Memory B cell (primary cell): ENCODE measurements around the gene STEAP2.

Experiments used
- ATAC-seq: fragments of 150-1000 bp; cut with Tn5 transposase; 2 replicates; pipeline ENCODE4 v1.10.0; 2021; ENCODE audit warnings: low read depth, mild to moderate bottlenecking, moderate library complexity
- DNase-seq, 2 donors: peaks; one replicate each; pipeline ENCODE4 v3.0.0; 2022; ENCODE audit warnings: low spot score in 2 of 2
- H3K27ac Mint-ChIP-seq: one replicate; pipeline ENCODE4 v1.8.0; 2022; ENCODE audit warnings: mild to moderate bottlenecking, moderate library complexity, mixed read lengths
- H3K27me3 Mint-ChIP-seq: one replicate; pipeline ENCODE4 v1.8.0; 2022; ENCODE audit warnings: mixed read lengths
- H3K36me3 Mint-ChIP-seq: one replicate; pipeline ENCODE4 v1.8.0; 2022; ENCODE audit warnings: mild to moderate bottlenecking, mixed read lengths
- H3K4me1 Mint-ChIP-seq: one replicate; pipeline ENCODE4 v1.8.0; 2022; ENCODE audit warnings: mixed read lengths
- H3K4me3 Mint-ChIP-seq: one replicate; pipeline ENCODE4 v1.8.0; 2022; ENCODE audit warnings: mild to moderate bottlenecking, moderate library complexity, mixed read lengths
- H3K9me3 Mint-ChIP-seq: one replicate; pipeline ENCODE4 v1.8.0; 2022; ENCODE audit warnings: mixed read lengths

Gene STEAP2

DNA sequence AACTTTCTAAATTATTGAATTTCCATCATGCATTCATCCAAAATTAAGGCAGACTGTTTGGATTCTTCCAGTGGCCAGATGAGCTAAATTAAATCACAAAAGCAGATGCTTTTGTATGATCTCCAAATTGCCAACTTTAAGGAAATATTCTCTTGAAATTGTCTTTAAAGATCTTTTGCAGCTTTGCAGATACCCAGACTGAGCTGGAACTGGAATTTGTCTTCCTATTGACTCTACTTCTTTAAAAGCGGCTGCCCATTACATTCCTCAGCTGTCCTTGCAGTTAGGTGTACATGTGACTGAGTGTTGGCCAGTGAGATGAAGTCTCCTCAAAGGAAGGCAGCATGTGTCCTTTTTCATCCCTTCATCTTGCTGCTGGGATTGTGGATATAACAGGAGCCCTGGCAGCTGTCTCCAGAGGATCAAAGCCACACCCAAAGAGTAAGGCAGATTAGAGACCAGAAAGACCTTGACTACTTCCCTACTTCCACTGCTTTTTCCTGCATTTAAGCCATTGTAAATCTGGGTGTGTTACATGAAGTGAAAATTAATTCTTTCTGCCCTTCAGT is 25.3 kb downstream of the STEAP2 start:
- H3K9me3 Mint-ChIP-seq, result no peaks in the 10 kb centered on the region
- H3K4me3 Mint-ChIP-seq, result no peak overlapping the region
- H3K27me3 Mint-ChIP-seq, result no peaks in the 10 kb centered on the region
- H3K36me3 Mint-ChIP-seq, result no peaks in the 10 kb centered on the region
- peaks cover 5% of the 10 kb centered on the region for H3K4me1 Mint-ChIP-seq
- H3K27ac Mint-ChIP-seq, result no peak overlapping the region
- DNase-seq (no peak), ATAC-seq (no peak)

GRCh38 chr7:90238022-90238421 is 26.5 kb downstream of the STEAP2 start:
- Mint-ChIP-seq H3K9me3 (no peaks in the 10 kb centered on the region), H3K36me3 (no peaks in the 10 kb centered on the region), H3K4me3 (no peak overlapping the region), H3K27ac (no peak overlapping the region), H3K27me3 (no peaks in the 10 kb centered on the region), H3K4me1 (peaks cover 10% of the 10 kb centered on the region)
- ATAC-seq (no peak), DNase-seq (no peak)

GRCh38 chr7:90238583-90238982 is 27.0 kb downstream of the STEAP2 start:
- H3K27ac Mint-ChIP-seq, result no peak overlapping the region
- H3K9me3 Mint-ChIP-seq, result no peaks in the 10 kb centered on the region
- H3K27me3 Mint-ChIP-seq, result no peaks in the 10 kb centered on the region
- H3K36me3 Mint-ChIP-seq, result no peaks in the 10 kb centered on the region
- ATAC-seq (peak; percentile 52), DNase-seq (no peak)
- H3K4me1 Mint-ChIP-seq, result peaks cover 13% of the 10 kb centered on the region
- H3K4me3 Mint-ChIP-seq, result no peak overlapping the region

GRCh38 chr7:90239050-90239449 is 27.5 kb downstream of the STEAP2 start:
- ATAC-seq, result no peak
- Mint-ChIP-seq H3K27me3 (no peaks in the 10 kb centered on the region), H3K9me3 (no peaks in the 10 kb centered on the region), H3K4me1 (peaks cover 16% of the 10 kb centered on the region), H3K4me3 (no peak overlapping the region), H3K36me3 (no peaks in the 10 kb centered on the region), H3K27ac (no peak overlapping the region)
- DNase-seq, result no peak

DNA sequence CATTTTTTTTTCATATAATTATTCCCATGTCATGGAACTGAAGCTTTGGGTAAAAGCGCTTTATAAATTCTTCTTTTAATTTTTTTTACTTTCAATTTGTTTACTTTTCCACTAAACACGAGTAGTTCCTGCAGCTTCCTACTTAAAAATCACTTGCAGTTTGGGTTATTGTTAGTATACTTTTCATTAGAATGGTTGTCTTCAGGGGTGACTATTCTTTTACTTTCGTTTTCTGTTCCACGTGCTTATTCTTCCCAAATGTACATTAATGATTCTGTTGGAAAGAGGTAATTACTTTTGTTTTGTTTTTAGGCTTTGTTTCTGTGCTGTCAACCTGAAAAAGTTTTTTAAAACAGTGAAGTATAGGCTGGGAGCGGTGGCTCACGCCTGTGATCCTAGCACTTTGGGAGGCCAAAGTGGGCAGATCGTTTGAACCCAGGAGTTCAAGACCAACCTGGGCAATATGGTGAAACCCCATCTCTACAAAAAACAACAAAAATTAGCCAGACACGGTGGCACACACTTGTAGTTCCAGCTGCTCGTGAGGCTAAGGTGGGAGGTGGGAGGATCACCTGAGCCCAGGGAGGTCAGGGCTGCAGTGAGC is 28.2 kb downstream of the STEAP2 start:
- DNase-seq (no peak), ATAC-seq (no peak)
- Mint-ChIP-seq H3K27ac (no peak overlapping the region), H3K9me3 (no peaks in the 10 kb centered on the region), H3K4me3 (peak overlapping the region; percentile 37), H3K27me3 (no peaks in the 10 kb centered on the region), H3K4me1 (peaks cover 20% of the 10 kb centered on the region), H3K36me3 (no peaks in the 10 kb centered on the region)

DNA sequence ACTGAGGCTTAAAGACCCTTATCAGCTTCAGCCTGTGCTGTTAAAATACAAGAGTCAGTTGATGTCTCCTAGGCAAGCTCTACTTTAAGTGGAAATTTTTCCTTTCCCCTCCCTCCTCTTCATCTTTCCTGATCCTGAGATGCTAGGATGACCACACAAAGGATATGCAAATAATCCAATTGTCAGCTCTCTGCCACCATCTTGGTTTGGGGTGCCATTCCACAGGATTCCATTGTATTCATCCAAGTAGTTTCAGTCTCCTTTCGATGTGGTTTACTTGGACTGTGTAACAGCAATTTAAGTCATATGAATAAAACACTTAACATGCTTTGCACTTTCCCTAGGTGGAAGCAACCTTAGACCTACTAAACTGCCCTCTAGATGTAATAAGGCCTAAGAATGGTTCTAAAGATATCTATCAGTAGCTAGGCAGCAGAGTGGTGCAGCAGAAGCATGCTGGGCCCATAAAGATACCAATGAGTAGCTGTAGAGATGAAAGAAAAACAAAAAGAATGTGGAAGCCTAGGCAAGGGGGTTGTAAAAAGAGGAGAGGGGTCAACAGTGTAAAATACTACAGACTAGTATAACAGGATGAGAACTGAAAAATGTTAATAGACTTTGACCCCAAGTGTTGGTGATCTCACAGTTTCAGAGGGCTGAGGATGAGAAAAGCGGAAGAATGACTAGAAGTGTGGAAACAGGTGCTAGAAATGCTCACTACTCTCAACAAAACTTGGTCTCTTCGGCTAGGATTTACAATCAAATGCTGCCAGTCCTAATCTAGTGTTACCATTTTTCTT is 31.0 kb downstream of the STEAP2 start:
- Mint-ChIP-seq H3K4me1 (peaks cover 26% of the 10 kb centered on the region), H3K27me3 (no peaks in the 10 kb centered on the region), H3K4me3 (no peak overlapping the region), H3K9me3 (no peaks in the 10 kb centered on the region), H3K27ac (no peak overlapping the region), H3K36me3 (no peaks in the 10 kb centered on the region)
- ATAC-seq, result peak; percentile 42
- DNase-seq, result no peak

GRCh38 chr7:90243556-90243955 is 32.0 kb downstream of the STEAP2 start:
- no peak overlapping the region for H3K27ac Mint-ChIP-seq
- no peaks in the 10 kb centered on the region for H3K27me3 Mint-ChIP-seq
- peaks cover 23% of the 10 kb centered on the region for H3K4me1 Mint-ChIP-seq
- DNase-seq (no peak), ATAC-seq (no peak)
- no peaks in the 10 kb centered on the region for H3K9me3 Mint-ChIP-seq
- H3K4me3 Mint-ChIP-seq, result peak overlapping the region; percentile 80
- no peaks in the 10 kb centered on the region for H3K36me3 Mint-ChIP-seq

DNA sequence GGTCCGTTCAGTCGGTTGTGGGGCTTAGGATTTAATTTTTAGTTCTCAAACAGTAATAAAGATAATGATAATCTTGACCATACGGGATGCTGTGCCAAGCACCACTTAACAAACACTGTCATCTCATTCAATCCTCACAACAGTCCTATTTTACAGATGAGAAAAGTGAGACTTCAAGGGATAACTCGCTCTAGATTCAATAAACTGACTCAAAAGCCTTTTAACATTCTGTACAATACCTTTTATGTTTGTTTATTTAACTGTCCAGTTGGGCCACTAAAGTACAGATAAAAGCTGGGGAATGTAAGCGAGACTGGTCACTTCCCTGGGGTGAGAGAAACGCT is 33.0 kb downstream of the STEAP2 start:
- Mint-ChIP-seq H3K9me3 (peaks cover 2% of the 10 kb centered on the region), H3K27me3 (no peaks in the 10 kb centered on the region), H3K4me3 (peak overlapping the region; percentile 95), H3K27ac (peak overlapping the region; percentile 92), H3K36me3 (no peaks in the 10 kb centered on the region), H3K4me1 (peaks cover 27% of the 10 kb centered on the region)
- ATAC-seq, result no peak
- DNase-seq, result no peak

GRCh38 chr7:90244909-90245851 is 33.6 kb downstream of the STEAP2 start, which contains the start of gene CFAP69:
CFAP69 (plus strand) TSS chr7:90245174; CDS start chr7:90245425, 251 bp downstream.
- Mint-ChIP-seq H3K27me3 (no peaks in the 10 kb centered on the region), H3K9me3 (peaks cover 5% of the 10 kb centered on the region)

DNA sequence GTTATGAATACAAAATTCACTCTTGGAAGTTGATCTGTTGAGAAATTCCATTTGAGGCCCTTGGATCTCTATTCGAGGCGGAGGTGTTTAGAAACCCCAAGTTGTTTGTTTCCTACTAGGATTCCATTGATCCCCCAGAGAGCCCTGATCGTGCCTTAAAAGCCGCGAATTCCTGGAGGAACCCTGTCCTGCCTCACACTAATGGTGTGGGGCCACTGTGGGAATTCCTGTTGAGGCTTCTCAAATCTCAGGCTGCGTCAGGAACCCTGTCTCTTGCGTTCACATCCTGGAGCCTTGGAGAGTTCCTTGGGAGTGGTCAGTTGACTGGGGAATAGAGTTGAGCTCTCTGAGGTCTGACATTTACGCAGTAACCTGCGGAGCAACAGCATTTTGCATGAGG is 34.6 kb downstream of the STEAP2 start:
- peaks cover 5% of the 10 kb centered on the region for H3K9me3 Mint-ChIP-seq
- no peaks in the 10 kb centered on the region for H3K36me3 Mint-ChIP-seq
- ATAC-seq (no peak), DNase-seq (no peak)
- H3K27ac Mint-ChIP-seq, result peak overlapping the region; percentile 92
- peak overlapping the region; percentile 95 for H3K4me3 Mint-ChIP-seq
- peaks cover 24% of the 10 kb centered on the region for H3K4me1 Mint-ChIP-seq
- H3K27me3 Mint-ChIP-seq, result peaks cover 2% of the 10 kb centered on the region

More at GRCh38 chr7:90244909-90245851, 33.6 kb downstream of the STEAP2 start, which contains the start of gene CFAP69:
- DNase-seq (peak; percentile 88 to 89), ATAC-seq (peak; percentile 84)
- H3K4me1 Mint-ChIP-seq, result peaks cover 24% of the 10 kb centered on the region
- H3K27ac Mint-ChIP-seq, result peak within 1 kb of the TSS; percentile 92
- peak within 1 kb of the TSS; percentile 95 for H3K4me3 Mint-ChIP-seq
- no peaks in the 10 kb centered on the region for H3K36me3 Mint-ChIP-seq

DNA sequence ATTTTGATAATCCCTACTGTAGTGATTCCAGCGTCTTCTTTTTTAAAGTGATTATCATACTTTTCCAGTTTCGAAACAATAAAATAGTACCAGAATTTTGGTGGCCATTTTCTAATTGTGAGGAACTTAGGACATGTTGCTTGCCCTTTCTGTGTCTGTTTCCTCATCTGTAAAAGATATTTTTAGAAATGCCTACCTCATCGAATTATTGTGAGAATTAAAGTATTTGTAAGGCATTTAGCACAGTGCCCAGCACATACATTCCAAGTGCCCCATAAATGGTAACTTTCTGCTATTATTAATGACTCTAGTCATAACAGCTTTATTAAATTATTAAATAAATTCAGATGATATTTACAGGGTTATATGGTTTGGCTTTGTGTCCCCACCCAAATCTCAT is 37.2 kb downstream of the STEAP2 start:
- DNase-seq, result no peak
- Mint-ChIP-seq H3K36me3 (no peaks in the 10 kb centered on the region), H3K4me1 (peaks cover 15% of the 10 kb centered on the region), H3K9me3 (peaks cover 5% of the 10 kb centered on the region), H3K27me3 (peaks cover 3% of the 10 kb centered on the region), H3K27ac (no peak overlapping the region), H3K4me3 (no peak overlapping the region)
- ATAC-seq, result no peak

DNA sequence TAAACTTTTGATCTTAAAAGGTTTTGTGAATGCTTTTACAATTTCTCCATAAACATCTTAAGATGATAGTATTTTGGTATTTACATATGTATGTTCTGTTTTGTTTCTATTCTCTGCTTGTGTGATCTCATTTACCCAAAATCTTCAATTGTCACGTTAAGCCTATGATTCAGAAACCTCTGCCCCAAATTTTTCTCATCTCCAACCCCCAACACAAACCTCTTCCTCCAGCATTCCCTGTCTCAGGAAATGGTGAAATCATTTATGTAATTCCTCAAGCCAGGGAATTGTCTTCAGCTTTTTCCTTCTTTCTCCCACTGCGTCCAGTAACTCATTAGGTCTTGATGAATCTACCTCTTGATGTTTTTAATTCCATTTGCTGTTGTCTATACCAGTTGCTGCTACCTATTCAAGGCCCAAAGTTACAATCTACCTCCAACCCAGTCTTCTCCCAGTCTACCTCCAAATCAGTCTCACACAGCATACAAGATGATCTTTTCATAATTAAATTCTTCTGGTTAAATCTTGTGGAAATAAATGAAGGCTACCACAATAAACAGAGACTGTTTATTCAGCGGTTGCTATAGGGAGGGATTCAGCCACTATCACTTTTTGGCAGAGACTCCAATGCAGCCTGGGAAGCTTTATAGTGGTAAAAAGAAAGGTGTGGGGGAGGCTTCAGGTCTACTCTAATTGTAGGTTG is 39.2 kb downstream of the STEAP2 start:
- Mint-ChIP-seq H3K36me3 (no peaks in the 10 kb centered on the region), H3K9me3 (peaks cover 5% of the 10 kb centered on the region), H3K27me3 (peaks cover 12% of the 10 kb centered on the region), H3K4me3 (no peak overlapping the region), H3K4me1 (peaks cover 4% of the 10 kb centered on the region), H3K27ac (no peak overlapping the region)
- ATAC-seq, result no peak
- no peak for DNase-seq

- Mint-ChIP-seq H3K27ac (no peak overlapping the region), H3K4me1 (peaks cover 4% of the 10 kb centered on the region), H3K27me3 (peaks cover 17% of the 10 kb centered on the region), H3K36me3 (no peaks in the 10 kb centered on the region), H3K4me3 (no peak overlapping the region), H3K9me3 (peaks cover 5% of the 10 kb centered on the region)
- no peak for DNase-seq
- no peak for ATAC-seq
Measured at GRCh38 chr7:90251304-90251635, 39.7 kb downstream of the STEAP2 start.
